GM12878 (cell line): Measurements from ENCODE around the gene RNPS1. TPM values are rescaled to one million over a fixed set of nuclear protein-coding genes. Genes with fewer than 3 reads are reported as not detected.

Experiments
- ATAC-seq: fragments of 200-7000 bp; cut with Tn5 transposase; 3 replicates; pipeline ENCODE4 v1.9.1; 2020; ENCODE audit warnings: mild to moderate bottlenecking, moderate library complexity
- BruUV-seq: library from RNA; stranded (reverse); fragments of 400-500 nt; replicated peaks from 2 replicates; lab custom pipeline; 2021; lab: Mats Ljungman, UMichigan
- CTCF ChIA-PET: fragments of 300-600 bp; sonication (Branson Sonifier 250); formaldehyde crosslinking; extraction: SDS; loops from one replicate; lab custom pipeline; 2021; ENCODE audit warnings: inconsistent platforms; lab: Yijun Ruan, JAX
- POLR2A ChIA-PET: fragments of 350-600 bp; formaldehyde crosslinking; extraction: SDS; loops from one replicate; lab custom pipeline; 2021; ENCODE audit warnings: inconsistent platforms; lab: Charles Lee
- RAD21 ChIA-PET: fragments of 300-600 bp; sonication (Branson Sonifier 250); formaldehyde crosslinking; loops from one replicate; lab custom pipeline; 2023; ENCODE audit warnings: antibody characterized with exemption; ENCODE audit not compliant: unreplicated experiment; lab: Charles Lee
- SMC1A ChIA-PET: fragments of 300-600 bp; sonication (Branson Sonifier 250); formaldehyde crosslinking; loops from one replicate; lab custom pipeline; 2023; ENCODE audit not compliant: unreplicated experiment, uncharacterized antibody; lab: Charles Lee
- DNase-seq: peaks from one replicate; pipeline ENCODE4 v3.0.0-alpha.2; 2011; ENCODE audit warnings: low read depth, low spot score
- FAIRE-seq: peaks from 3 replicates; lab custom pipeline; 2011; peaks lifted over from hg19 to GRCh38; lab: Jason Lieb, UNC
- H2AFZ ChIP-seq: 2 replicates; pipeline ENCODE4 v1.6.0; 2011; ENCODE audit warnings: low read depth, low read length, control low read depth; ENCODE audit not compliant: control insufficient read depth
- H3K27ac ChIP-seq: 2 replicates; pipeline ENCODE4 v1.5.1; 2011; ENCODE audit warnings: control low read depth; ENCODE audit not compliant: control insufficient read depth, insufficient read depth
- H3K27me3 ChIP-seq, 2 experiments: replicated peaks in 1 of 2; 2 replicates each; pipeline versions ENCODE4 v1.6.0 to v1.6.1; 2011; ENCODE audit warnings: low read length in 1 of 2; ENCODE audit not compliant: control insufficient read depth in 2 of 2, insufficient read depth in 2 of 2
- H3K36me3 ChIP-seq, 2 experiments: 2 replicates each; pipeline ENCODE4 v1.5.1; 2011; ENCODE audit warnings: low read length in 1 of 2; ENCODE audit not compliant: control insufficient read depth in 2 of 2, insufficient read depth in 2 of 2
- H3K4me1 ChIP-seq: 2 replicates; pipeline ENCODE4 v1.6.1; 2011; ENCODE audit warnings: mild to moderate bottlenecking, low read length, moderate library complexity, mixed read lengths; ENCODE audit not compliant: control insufficient read depth, insufficient read depth
- H3K4me2 ChIP-seq: 2 replicates; pipeline ENCODE4 v1.6.0; 2011; ENCODE audit warnings: control low read depth; ENCODE audit not compliant: control insufficient read depth, insufficient read depth
- H3K4me3 ChIP-seq: fragments of 200-600 bp; sonication (generic); 2 replicates; pipeline ENCODE4 v1.5.1; 2016
- H3K79me2 ChIP-seq: 2 replicates; pipeline ENCODE4 v1.6.0; 2011; ENCODE audit warnings: low read length; ENCODE audit not compliant: control insufficient read depth, insufficient read depth
- H3K9ac ChIP-seq: 2 replicates; pipeline ENCODE4 v1.8.0; 2011; ENCODE audit warnings: low read length, control low read depth, mixed read lengths; ENCODE audit not compliant: control insufficient read depth, insufficient read depth
- H3K9me3 ChIP-seq: replicated peaks from 3 replicates; pipeline ENCODE4 v1.5.1; 2011; ENCODE audit warnings: mild to moderate bottlenecking, low read length; ENCODE audit not compliant: control insufficient read depth, insufficient read depth
- H4K20me1 ChIP-seq: 2 replicates; pipeline ENCODE4 v1.6.0; 2011; ENCODE audit not compliant: control insufficient read depth, insufficient read depth
- CBX3 ChIP-seq: fragments of 200-600 bp; sonication (generic); IDR thresholded peaks from 2 replicates; pipeline ENCODE4 v1.6.1; 2016; ENCODE audit warnings: low read depth, borderline replicate concordance
- E2F8 ChIP-seq: fragments of 450-650 bp; IDR thresholded peaks from 2 replicates; pipeline ENCODE4 v1.6.1; 2018; ENCODE audit warnings: mild to moderate bottlenecking, low read depth, moderate library complexity; ENCODE audit not compliant: partially characterized antibody
- ETV6 ChIP-seq, 2 experiments: fragments of 450-650 bp in 1 of 2; IDR thresholded peaks in 1 of 2; conservative IDR thresholded peaks in 1 of 2; 2 replicates each; pipeline ENCODE4 v1.6.1; 2014; ENCODE audit warnings: antibody characterized with exemption in 1 of 2, borderline replicate concordance in 1 of 2, low read depth in 1 of 2, mild to moderate bottlenecking in 1 of 2, moderate library complexity in 1 of 2
- IRF3 ChIP-seq: fragments of 450-650 bp; IDR thresholded peaks from 2 replicates; pipeline ENCODE4 v1.6.1; 2014; ENCODE audit warnings: mild to moderate bottlenecking
- MTA2 ChIP-seq: fragments of 450-650 bp; IDR thresholded peaks from 2 replicates; pipeline ENCODE4 v1.6.1; 2016; ENCODE audit warnings: low read depth, mild to moderate bottlenecking, moderate library complexity
- MTA3 ChIP-seq: IDR thresholded peaks from 2 replicates; pipeline ENCODE4 v1.6.1; 2012; ENCODE audit warnings: low read length, inconsistent platforms, borderline replicate concordance
- NFIC ChIP-seq: IDR thresholded peaks from 2 replicates; pipeline ENCODE4 v1.6.1; 2012; ENCODE audit warnings: low read depth, mild to moderate bottlenecking, inconsistent platforms, low read length, moderate library complexity
- NFYA ChIP-seq: IDR thresholded peaks from 2 replicates; pipeline ENCODE4 v1.6.1; 2011; ENCODE audit warnings: low read depth, mild to moderate bottlenecking, low read length, improper control_type of control experiment, borderline replicate concordance
- PAX5 ChIP-seq: IDR thresholded peaks from 2 replicates; pipeline ENCODE4 v1.6.1; 2011; ENCODE audit warnings: low read depth, low read length, borderline replicate concordance
- PBX3 ChIP-seq: IDR thresholded peaks from 2 replicates; pipeline ENCODE4 v1.6.1; 2011; ENCODE audit warnings: mild to moderate bottlenecking, low read depth, low read length, moderate library complexity; ENCODE audit not compliant: insufficient replicate concordance
- RCOR1 ChIP-seq: conservative IDR thresholded peaks from 2 replicates; pipeline ENCODE4 v1.6.1; 2012; ENCODE audit warnings: low read depth, low read length, improper control_type of control experiment
- SIN3A ChIP-seq: IDR thresholded peaks from 2 replicates; pipeline ENCODE4 v1.6.1; 2012; ENCODE audit warnings: low read depth, low read length, improper control_type of control experiment
- SMC3 ChIP-seq: IDR thresholded peaks from 2 replicates; pipeline ENCODE4 v1.6.1; 2011; ENCODE audit warnings: low read length, improper control_type of control experiment, borderline replicate concordance
- SPI1 ChIP-seq: IDR thresholded peaks from 2 replicates; pipeline ENCODE4 v1.6.1; 2011; ENCODE audit warnings: low read depth, mild to moderate bottlenecking, low read length, moderate library complexity, borderline replicate concordance; ENCODE audit not compliant: insufficient read depth
- SUZ12 ChIP-seq: fragments of 200-600 bp; sonication (generic); IDR thresholded peaks from one replicate; pipeline ENCODE4 v1.6.1; 2018; ENCODE audit warnings: antibody characterized with exemption, mild to moderate bottlenecking; ENCODE audit not compliant: unreplicated experiment
- TBL1XR1 ChIP-seq: IDR thresholded peaks from 2 replicates; pipeline ENCODE4 v1.6.1; 2012; ENCODE audit warnings: low read depth, low read length, improper control_type of control experiment
- ZZZ3 ChIP-seq: IDR thresholded peaks from 2 replicates; pipeline ENCODE4 v1.6.1; 2011; ENCODE audit warnings: low read depth; ENCODE audit not compliant: control insufficient read depth, insufficient read length
- WGBS: methylation state at CpG from one replicate; pipeline ENCODE4 v1.1.6; 2016; ENCODE audit warnings: low lambda C conversion rate; ENCODE audit not compliant: insufficient replicate concordance, insufficient coverage; ENCODE audit errors: missing lambda C conversion rate; 5-methylcytosine and 5-hydroxymethylcytosine counted together
- in situ Hi-C: fragments of 300-500 bp; cut with MboI; formaldehyde crosslinking; loops from 9 replicates; pipeline ENCODE4 v1.14.3; 2018; ENCODE audit warnings: mixed read lengths
- intact Hi-C: fragments of 100-400 bp; cut with micrococcal nuclease; formaldehyde crosslinking; loops from one replicate; pipeline ENCODE4 v1.14.2; 2022; ENCODE audit not compliant: unreplicated experiment
- polyA plus RNA-seq, 11 experiments: library from polyadenylated mRNA; depleted of rRNA in 4 of 11; unstranded in 6 of 11; stranded (reverse) in 5 of 11; fragments of >200 nt; fragmentation: Nextera tagmentation in 4 of 11; fragmentation: Illumina TruSeq in 1 of 11; extraction: Ambion mirVana in 4 of 11; extraction: Trizol in 1 of 11; gene quantifications; 1 replicate in 1 of 11; 2 replicates in 10 of 11; pipeline versions ENCODE4 v1.2.1 to v1.2.3, GENCODE V29; 2011 to 2016; ENCODE audit warnings: inconsistent platforms in 2 of 11, missing spikeins in 2 of 11, low read depth in 1 of 11
- total RNA-seq, 4 experiments: library from RNA; depleted of rRNA in 3 of 4; stranded (reverse); fragments of >200 nt in 3 of 4; fragmentation: Illumina TruSeq in 1 of 4; extraction: Trizol in 1 of 4; gene quantifications; 2 replicates each; pipeline versions ENCODE4 v1.2.1 to v1.2.3, GENCODE V29; 2013 to 2021

RNPS1 gene
- total and polyA plus RNA-seq, 10 of the 15 experiments (the other 5 are each of a cell fraction or from before 2014, with no cell fraction given) = 38.2 to 359 (median 188) TPM

GRCh38 chr16:2297506-2297860, 29.6 kb upstream of the RNPS1 start:
- H3K27me3 ChIP-seq = no peaks in the 10 kb centered on the region
- no peaks in the 10 kb centered on the region for H3K9me3 ChIP-seq
- H3K9ac ChIP-seq = no peak overlapping the region
- TF ChIP-seq MTA2 (no peak), ETV6 (conservative IDR thresholded peaks at IDR 0.05 in 1 of 2, IDR thresholded peaks at IDR 0.05 in 1 of 2; ENCODE audit: borderline replicate concordance in 1 of 2, low read depth in 1 of 2) (no peak), TBL1XR1 (no peak), PAX5 (no peak), NFIC (no peak), IRF3 (no peak), CBX3 (no peak), ZZZ3 (no peak), SUZ12 (no peak), PBX3 (no peak), NFYA (no peak), RCOR1 (no peak), SIN3A (no peak), MTA3 (no peak), SPI1 (no peak), E2F8 (no peak), SMC3 (no peak)
- TF ChIP-seq, all 136 proteins: peak for 0
- Histone ChIP-seq H4K20me1 (no peaks in the 10 kb centered on the region), H3K4me2 (no peak overlapping the region), H3K36me3 (no peaks in the 10 kb centered on the region), H3K79me2 (no peaks in the 10 kb centered on the region), H2AFZ (no peak overlapping the region), H3K4me1 (peaks cover 10% of the 10 kb centered on the region), H3K4me3 (no peak overlapping the region), H3K27ac (no peak overlapping the region)
- SMC1A ChIA-PET = interaction anchor here (1.1 kb wide), 1 partner anchor 190 kb away, joined by 3 read pairs; no protein-coding TSS in a partner anchor
- no peak for FAIRE-seq
- in situ Hi-C loops = no loop called here
- no peak for DNase-seq
- POLR2A ChIA-PET = no interaction called here
- no peak for ATAC-seq
- RAD21 ChIA-PET = interaction anchor here (1.0 kb wide), 1 partner anchor 41 kb away, joined by 6 read pairs; no protein-coding TSS in a partner anchor
- intact Hi-C loops = no loop called here
- BruUV-seq = no TSS peak
- CTCF ChIA-PET = interaction anchor here (0.8 kb wide), 1 partner anchor 125 kb away, joined by 3 read pairs; no protein-coding TSS in a partner anchor
- whole genome bisulfite sequencing = 93% methylated on average over 21 of the region's 22 CpGs
